Gastroesophageal sphincter (tissue), 3 donors: Measurements from ENCODE around the gene SHISA3.

Experiments
- CTCF ChIP-seq, 4 experiments: fragments of 200-600 bp in 2 of 4; fragments of 450-650 bp in 2 of 4; sonication (generic) in 1 of 4; IDR thresholded peaks; one replicate each; pipeline ENCODE4 v1.5.1; 2017 to 2019; ENCODE audit warnings: antibody characterized with exemption in 4 of 4, mild to moderate bottlenecking in 2 of 4, moderate library complexity in 2 of 4
- POLR2A ChIP-seq, 2 donors: fragments of 450-650 bp; IDR thresholded peaks; one replicate each; pipeline ENCODE4 v1.6.1; 2017; ENCODE audit warnings: antibody characterized with exemption in 2 of 2, mild to moderate bottlenecking in 2 of 2, moderate library complexity in 1 of 2
- POLR2AphosphoS5 ChIP-seq: sonication (generic); formaldehyde crosslinking; IDR thresholded peaks from one replicate; pipeline ENCODE4 v1.6.1; 2017; ENCODE audit warnings: antibody characterized with exemption

GRCh38 chr4:42396752-42397634 lies at the start of gene SHISA3:
- TF ChIP-seq CTCF (IDR thresholded peaks at IDR 0.05) (no peak), POLR2AphosphoS5 (no peak), POLR2A (IDR thresholded peaks at IDR 0.05) (no peak)
